Gastrocnemius medialis (tissue), 4 donors: ENCODE measurements around the gene NIPAL1. TPM values are rescaled to one million over a fixed set of nuclear protein-coding genes. Genes with fewer than 3 reads are reported as not detected.

Experiments used
- ATAC-seq, 2 donors: fragments of 150-250 bp; one replicate each; pipeline ENCODE4 v1.9.1; 2016
- DNase-seq, 2 donors: peaks; one replicate each; pipeline ENCODE4 v3.0.0-alpha.2; 2019
- H3K27ac ChIP-seq, 4 donors: fragments of 200-600 bp; sonication (generic); 1 replicate in 1 of 4; 2 replicates in 3 of 4; pipeline ENCODE4 v1.5.1; 2016 to 2018; ENCODE audit warnings: mild to moderate bottlenecking in 2 of 4, moderate library complexity in 1 of 4
- H3K27me3 ChIP-seq, 3 donors: fragments of 200-600 bp; sonication (generic) in 2 of 3; 1 replicate in 1 of 3; 2 replicates in 2 of 3; pipeline versions ENCODE4 v1.5.1 to v1.6.0; 2016 to 2019; ENCODE audit warnings: mild to moderate bottlenecking in 1 of 3, moderate library complexity in 1 of 3
- H3K36me3 ChIP-seq, 2 donors: fragments of 200-600 bp; sonication (generic) in 1 of 2; one replicate each; pipeline ENCODE4 v1.5.1; 2017 to 2018
- H3K4me1 ChIP-seq, 2 donors: fragments of 200-600 bp; sonication (generic) in 1 of 2; one replicate each; pipeline ENCODE4 v1.5.1; 2016 to 2017; ENCODE audit warnings: mild to moderate bottlenecking in 2 of 2
- H3K4me3 ChIP-seq, 4 donors: fragments of 200-600 bp; sonication (generic) in 3 of 4; 1 replicate in 1 of 4; 2 replicates in 3 of 4; pipeline ENCODE4 v1.5.1; 2016 to 2019; ENCODE audit warnings: mild to moderate bottlenecking in 2 of 4
- H3K9me3 ChIP-seq, 3 donors: fragments of 200-600 bp; sonication (generic) in 2 of 3; 1 replicate in 1 of 3; 2 replicates in 2 of 3; pipeline ENCODE4 v1.5.1; 2016 to 2019
- POLR2A ChIP-seq, 2 donors: fragments of 450-650 bp; IDR thresholded peaks; one replicate each; pipeline ENCODE4 v1.6.1; 2017; ENCODE audit warnings: antibody characterized with exemption in 2 of 2, mild to moderate bottlenecking in 2 of 2, moderate library complexity in 2 of 2
- in situ Hi-C, 4 donors: fragments of 200-750 bp; cut with MboI; loops; one replicate each; pipeline versions ENCODE4 v1.15.0 to v1.8.0; 2017; ENCODE audit warnings: low sequenced_read_pairs in 4 of 4
- intact Hi-C: fragments of 100-400 bp; cut with DNase I; formaldehyde crosslinking; loops from one replicate; pipeline ENCODE4 v1.15.1; 2023; ENCODE audit warnings: low total_unique reads
- total RNA-seq, 4 donors: library from RNA; depleted of rRNA; stranded (reverse); fragments of >200 nt; gene quantifications; one replicate each; pipeline versions ENCODE4 v1.1.0 to v1.2.3, GENCODE V29; 2016
- TF ChIP-seq, protein P1 (sequence below), 5 experiments: fragments of 450-650 bp in 3 of 5; fragments of 200-600 bp in 2 of 5; sonication (generic) in 2 of 5; IDR thresholded peaks in 4 of 5; conservative IDR thresholded peaks in 1 of 5; 1 replicate in 4 of 5; 2 replicates in 1 of 5; pipeline ENCODE4 v1.5.1; 2016 to 2019; ENCODE audit warnings: antibody characterized with exemption in 5 of 5, mild to moderate bottlenecking in 3 of 5, moderate library complexity in 3 of 5

Gene NIPAL1
- total RNA-seq, 4 donors from 2014 or later, result 0.07 to 0.51 (median 0.15) TPM; not detected in 1

DNA sequence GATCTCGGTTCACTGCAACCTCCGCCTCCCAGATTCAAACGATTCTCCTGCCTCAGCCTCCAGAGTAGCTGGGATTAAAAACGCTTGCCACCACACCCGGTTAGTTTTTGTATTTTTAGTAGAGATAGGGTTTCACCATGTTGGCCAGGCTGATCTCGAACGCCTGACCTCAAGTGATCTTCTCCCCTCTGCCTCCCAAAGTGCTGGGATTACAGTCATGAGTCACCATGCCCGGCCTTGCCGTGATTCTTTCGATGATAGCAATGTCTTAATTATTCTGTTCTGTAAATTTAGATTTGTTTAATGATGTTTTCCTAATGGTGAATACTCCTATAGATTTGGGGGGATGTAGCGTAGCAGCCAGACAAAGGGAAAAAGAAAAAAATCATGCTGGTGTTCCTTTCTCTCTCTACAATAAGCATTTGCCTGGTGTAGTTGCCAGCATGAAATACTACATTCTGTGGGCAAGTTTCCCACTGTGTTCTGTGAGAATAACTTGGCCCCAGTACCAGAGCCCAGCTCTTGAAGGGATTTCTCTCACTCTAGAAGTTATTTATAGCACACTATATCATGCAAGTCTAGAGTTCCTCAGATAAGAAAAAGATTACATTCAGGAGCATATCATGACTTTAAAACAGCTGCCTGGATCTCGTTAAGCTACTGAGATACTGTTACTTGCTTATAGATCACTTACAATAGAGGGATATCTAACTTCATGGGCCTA is 15.4 kb downstream of the NIPAL1 start:
- H3K9me3 ChIP-seq, result no peaks in the 10 kb centered on the region
- intact Hi-C loops (loop anchor here (2.0 kb wide), 1 partner anchor 15 kb away; the partner anchor contains the start of genes CNGA1 and NIPAL1), in situ Hi-C loops (no loop called here)
- H3K4me1 ChIP-seq, result peaks cover 19 to 20% of the 10 kb centered on the region in 2 donors
- H3K36me3 ChIP-seq, result no peaks in the 10 kb centered on the region
- peak overlapping the region in 3 of 4 donors; percentile 20 to 24 (median 21) for H3K4me3 ChIP-seq
- DNase-seq, result peak; percentile 25 to 66
- peak overlapping the region; percentile 62 to 75 (median 66) for H3K27ac ChIP-seq
- no peaks in the 10 kb centered on the region for H3K27me3 ChIP-seq
- peak; percentile 94 to 98 for ATAC-seq
- TF ChIP-seq, protein P1, sequence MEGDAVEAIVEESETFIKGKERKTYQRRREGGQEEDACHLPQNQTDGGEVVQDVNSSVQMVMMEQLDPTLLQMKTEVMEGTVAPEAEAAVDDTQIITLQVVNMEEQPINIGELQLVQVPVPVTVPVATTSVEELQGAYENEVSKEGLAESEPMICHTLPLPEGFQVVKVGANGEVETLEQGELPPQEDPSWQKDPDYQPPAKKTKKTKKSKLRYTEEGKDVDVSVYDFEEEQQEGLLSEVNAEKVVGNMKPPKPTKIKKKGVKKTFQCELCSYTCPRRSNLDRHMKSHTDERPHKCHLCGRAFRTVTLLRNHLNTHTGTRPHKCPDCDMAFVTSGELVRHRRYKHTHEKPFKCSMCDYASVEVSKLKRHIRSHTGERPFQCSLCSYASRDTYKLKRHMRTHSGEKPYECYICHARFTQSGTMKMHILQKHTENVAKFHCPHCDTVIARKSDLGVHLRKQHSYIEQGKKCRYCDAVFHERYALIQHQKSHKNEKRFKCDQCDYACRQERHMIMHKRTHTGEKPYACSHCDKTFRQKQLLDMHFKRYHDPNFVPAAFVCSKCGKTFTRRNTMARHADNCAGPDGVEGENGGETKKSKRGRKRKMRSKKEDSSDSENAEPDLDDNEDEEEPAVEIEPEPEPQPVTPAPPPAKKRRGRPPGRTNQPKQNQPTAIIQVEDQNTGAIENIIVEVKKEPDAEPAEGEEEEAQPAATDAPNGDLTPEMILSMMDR (IDR thresholded peaks at IDR 0.05 in 4 of 5, conservative IDR thresholded peaks at IDR 0.05 in 1 of 5), result no peak
- no peak for TF ChIP-seq POLR2A (IDR thresholded peaks at IDR 0.05)

DNA sequence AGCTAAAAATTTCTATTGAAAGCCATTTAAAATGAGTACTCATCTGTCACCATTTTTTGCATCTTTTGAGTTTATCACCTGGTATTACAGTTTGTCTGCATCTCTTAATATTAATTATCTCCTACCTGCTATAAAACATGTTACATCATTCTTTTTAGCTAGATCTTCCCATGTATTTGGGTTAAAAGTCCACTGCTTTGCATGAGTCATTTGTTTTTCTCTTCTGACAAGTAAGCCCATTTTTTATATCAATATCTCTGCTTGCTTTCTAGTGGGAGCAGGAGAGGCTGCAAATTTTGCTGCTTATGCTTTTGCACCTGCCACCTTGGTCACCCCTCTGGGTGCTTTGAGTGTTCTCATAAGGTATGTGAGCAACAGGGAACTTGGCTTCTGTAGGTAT is 16.1 kb downstream of the NIPAL1 start:
- ATAC-seq, result no peak
- no peak overlapping the region for H3K4me3 ChIP-seq
- intact Hi-C loops (loop anchor here (2.0 kb wide), 1 partner anchor 16 kb away; the partner anchor contains the start of genes CNGA1 and NIPAL1), in situ Hi-C loops (no loop called here)
- peak overlapping the region; percentile 62 to 75 (median 66) for H3K27ac ChIP-seq
- TF ChIP-seq, protein P1 (IDR thresholded peaks at IDR 0.05 in 4 of 5, conservative IDR thresholded peaks at IDR 0.05 in 1 of 5), result no peak
- TF ChIP-seq POLR2A (IDR thresholded peaks at IDR 0.05), result no peak
- no peaks in the 10 kb centered on the region for H3K27me3 ChIP-seq
- DNase-seq, result no peak
- H3K36me3 ChIP-seq, result no peaks in the 10 kb centered on the region
- no peaks in the 10 kb centered on the region for H3K9me3 ChIP-seq
- H3K4me1 ChIP-seq, result peaks cover 19 to 20% of the 10 kb centered on the region in 2 donors

- no peak for ATAC-seq
- Histone ChIP-seq H3K4me3 (no peak overlapping the region), H3K4me1 (peaks cover 19 to 20% of the 10 kb centered on the region in 2 donors), H3K9me3 (no peaks in the 10 kb centered on the region), H3K27ac (no peak overlapping the region), H3K27me3 (no peaks in the 10 kb centered on the region), H3K36me3 (no peaks in the 10 kb centered on the region)
- intact Hi-C loops (loop anchor here (2.0 kb wide), 1 partner anchor 17 kb away; the partner anchor contains the start of genes CNGA1 and NIPAL1), in situ Hi-C loops (no loop called here)
- DNase-seq, result no peak
- no peak for TF ChIP-seq POLR2A (IDR thresholded peaks at IDR 0.05)
- TF ChIP-seq, protein P1 (IDR thresholded peaks at IDR 0.05 in 4 of 5, conservative IDR thresholded peaks at IDR 0.05 in 1 of 5), result no peak
Observed at GRCh38 chr4:48033412-48033811, 16.8 kb downstream of the NIPAL1 start.

DNA sequence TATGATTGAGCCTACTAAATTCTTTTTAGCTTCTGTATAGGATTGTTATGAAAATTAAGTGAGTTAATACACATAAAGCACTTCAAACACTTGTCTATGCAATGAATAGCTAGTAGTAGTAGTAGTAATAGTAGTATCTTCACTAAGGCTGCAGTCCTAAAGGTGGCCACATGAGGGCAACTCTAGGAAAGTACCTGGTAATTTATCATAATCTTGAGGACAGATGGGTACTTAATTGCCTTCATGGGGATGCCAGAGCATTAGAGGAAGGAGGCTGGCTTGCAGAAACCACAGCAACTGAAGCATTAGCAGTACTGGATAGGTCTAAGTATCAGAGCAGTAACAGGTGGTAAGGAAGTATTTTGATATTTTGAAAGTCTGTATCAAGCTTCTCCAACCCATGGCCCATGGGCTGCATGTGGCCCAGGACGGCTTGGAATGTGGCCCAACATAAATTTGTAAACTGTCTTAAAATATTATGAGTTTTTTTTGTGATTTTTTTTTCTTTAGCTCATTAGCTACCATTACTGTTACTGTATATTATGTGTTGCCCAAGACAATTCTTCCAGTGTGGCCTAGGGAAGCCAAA is 17.3 kb downstream of the NIPAL1 start:
- in situ Hi-C loops (no loop called here), intact Hi-C loops (loop anchor here (2.0 kb wide), 1 partner anchor 17 kb away; the partner anchor contains the start of genes CNGA1 and NIPAL1)
- TF ChIP-seq, protein P1 (IDR thresholded peaks at IDR 0.05 in 4 of 5, conservative IDR thresholded peaks at IDR 0.05 in 1 of 5), result peak in 3 of 5 experiments; percentile 14 to 19 (median 17)
- TF ChIP-seq POLR2A (IDR thresholded peaks at IDR 0.05), result no peak
- Histone ChIP-seq H3K4me1 (peaks cover 19 to 20% of the 10 kb centered on the region in 2 donors), H3K27ac (no peak overlapping the region), H3K27me3 (no peaks in the 10 kb centered on the region), H3K4me3 (no peak overlapping the region), H3K9me3 (no peaks in the 10 kb centered on the region), H3K36me3 (no peaks in the 10 kb centered on the region)
- DNase-seq, result no peak
- no peak for ATAC-seq
